ENCODE measurements around the gene SBNO1.
"Not testable (repeated sequence)": the region's sequence is repeated elsewhere in the genome, so short reads cannot be mapped to it uniquely, and the experiment has no call there.

The SBNO1 gene

DNA sequence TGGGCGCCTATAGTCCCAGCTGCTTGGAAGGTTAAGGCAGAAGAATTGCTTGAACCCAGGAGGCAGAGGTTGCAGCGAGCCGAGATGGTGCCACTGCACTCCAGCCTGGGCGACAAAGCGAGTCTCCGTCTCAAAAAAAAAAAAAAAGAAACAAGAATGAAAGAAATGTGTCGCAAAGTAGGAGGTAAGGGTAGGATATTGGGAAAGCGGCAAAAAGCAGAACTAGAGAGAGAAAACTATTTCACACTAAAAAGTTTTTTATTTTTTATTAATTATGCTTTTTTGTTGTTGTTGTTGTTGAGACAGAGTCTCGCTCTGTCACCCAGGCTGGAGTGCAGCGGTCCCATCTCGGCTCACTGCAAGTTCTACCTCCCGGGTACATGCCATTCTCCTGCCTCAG lies 17.7 kb downstream of the SBNO1 start:
- DNase-seq (ENCODE audit: low spot score), result no peak

DNA sequence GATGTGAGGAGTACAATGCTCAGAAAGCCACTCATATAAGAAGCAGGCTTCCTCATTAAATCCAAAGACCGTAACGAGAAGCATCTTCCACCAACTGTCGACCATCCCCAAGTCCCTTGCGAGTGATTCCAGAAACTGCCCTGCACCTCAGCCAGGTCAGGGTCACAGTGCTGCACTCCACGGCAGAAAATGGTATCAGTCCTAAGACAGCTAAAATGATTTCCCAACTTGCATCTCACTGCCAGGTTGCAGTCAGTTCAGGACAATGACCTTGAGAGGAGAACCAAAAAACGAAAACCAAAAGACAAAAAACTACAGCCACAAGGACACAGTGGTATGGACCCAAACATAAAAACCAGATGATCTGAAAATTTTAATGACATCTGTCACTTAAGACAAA lies 20.6 kb downstream of the SBNO1 start:
- DNase-seq (ENCODE audit: low spot score), result no peak

DNA sequence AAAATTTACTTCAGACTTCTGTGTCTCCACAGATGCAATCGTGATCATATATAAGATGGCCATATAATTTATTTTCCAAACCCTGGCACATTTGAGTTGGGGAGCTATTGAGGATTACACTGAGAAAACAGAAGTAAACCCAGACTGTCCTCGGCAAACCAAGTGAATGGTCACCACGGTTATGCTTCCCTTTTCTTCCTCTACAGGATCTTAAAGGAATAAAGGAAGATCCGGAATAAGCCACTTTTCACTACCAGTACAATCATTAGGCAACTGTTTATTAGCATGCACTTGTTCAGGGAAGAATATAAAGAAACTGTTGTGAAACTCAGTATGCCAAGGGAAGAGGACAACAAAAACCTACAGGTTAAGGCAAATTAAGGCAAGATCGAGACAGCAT lies 27.6 kb downstream of the SBNO1 start:
- DNase-seq (ENCODE audit: low spot score), result no peak

DNA sequence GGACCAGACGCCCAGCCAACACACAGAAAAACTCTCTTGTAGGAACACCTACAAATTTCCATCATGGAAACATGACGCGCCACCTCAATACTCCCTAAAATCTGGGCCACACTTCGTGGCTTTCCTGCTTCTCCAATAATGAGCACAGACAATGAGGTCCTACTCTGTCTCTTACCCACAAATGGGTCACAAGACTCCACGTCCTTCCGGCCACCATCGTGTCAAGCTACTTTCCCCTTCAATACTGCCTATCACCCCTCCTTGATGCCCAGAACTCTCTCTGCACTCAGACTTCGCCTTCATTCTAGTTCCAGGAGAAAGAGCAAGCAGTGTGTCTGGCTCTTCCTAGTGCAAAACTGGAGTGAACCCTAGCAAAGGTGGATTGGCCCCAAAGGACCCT lies 28.1 kb downstream of the SBNO1 start:
- no peak for DNase-seq (ENCODE audit: low spot score)

DNA sequence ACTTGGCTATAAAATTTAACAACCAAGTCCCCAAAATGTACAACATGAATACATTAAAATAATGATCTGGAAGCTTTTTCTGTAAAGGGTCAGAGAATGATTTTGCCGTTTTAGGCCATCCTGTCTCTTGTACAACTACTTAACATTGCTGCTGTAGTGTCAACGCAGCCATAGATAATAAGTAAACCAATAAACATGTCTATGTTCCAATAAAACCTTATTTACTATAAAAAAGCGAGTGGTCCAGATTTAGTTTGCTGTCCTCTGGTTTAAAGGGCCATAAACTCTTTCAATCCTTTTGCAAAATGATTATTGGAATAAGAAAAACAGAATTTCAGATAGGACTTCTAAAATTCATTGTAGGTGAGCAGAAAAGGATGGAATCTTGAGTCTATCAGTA lies 29.2 kb downstream of the SBNO1 start:
- no peak for DNase-seq (ENCODE audit: low spot score)

DNA sequence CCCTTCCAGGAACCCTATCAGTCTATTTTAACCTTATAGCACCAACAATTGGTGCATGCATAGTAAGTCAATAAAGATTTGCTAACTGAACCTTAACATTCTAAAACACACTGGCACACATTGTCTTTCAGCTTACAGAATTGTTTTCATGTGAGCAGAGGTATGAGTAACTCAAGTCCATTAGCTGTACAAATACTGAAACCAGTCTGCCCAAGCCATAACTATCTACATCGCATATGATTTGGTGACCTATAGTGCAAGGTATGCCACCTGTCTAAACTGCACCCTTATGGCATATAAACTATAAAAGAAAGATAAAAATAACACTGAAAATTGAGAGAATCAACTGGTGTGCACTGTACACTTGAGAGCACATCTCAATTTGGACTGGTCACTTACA lies 34.8 kb downstream of the SBNO1 start:
- DNase-seq (ENCODE audit: low spot score), result no peak

DNA sequence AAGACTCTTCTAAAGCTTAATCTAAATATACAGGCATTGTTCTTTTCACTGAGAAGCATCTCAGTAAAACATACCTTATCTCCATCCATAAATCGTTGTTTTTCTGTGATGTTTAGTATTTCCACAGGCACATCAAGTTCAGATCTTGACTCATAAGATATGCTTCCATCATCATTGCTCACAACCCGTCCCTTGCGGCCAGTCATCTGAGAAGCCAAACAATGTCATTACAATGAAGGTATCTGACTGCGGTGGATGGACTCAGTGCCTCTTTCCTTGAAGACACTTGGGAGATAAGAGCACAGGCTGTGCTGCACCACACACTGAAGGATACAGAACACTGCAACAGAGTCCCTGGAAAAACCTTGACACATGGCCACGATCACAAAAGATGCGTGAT lies 44.8 kb downstream of the SBNO1 start:
- DNase-seq (ENCODE audit: low spot score), result peak; percentile 12

DNA sequence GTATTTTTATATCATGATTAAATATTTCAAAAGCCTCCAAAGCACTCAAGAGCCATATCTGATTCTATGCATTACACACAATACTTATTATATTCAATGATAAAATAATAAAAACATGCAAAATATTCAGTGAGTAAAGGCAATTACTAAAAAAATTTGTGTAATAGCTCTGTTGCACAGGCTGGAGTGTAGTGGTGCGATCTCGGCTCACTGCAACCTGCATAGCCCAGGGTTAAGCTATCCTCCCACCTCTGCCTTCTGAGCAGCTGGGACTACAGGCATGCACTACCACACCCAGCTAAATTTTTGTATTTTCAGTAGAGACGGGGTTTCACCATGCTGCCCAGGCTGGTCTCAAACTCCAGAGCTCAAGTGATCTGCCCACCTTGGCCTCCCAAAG lies 45.4 kb downstream of the SBNO1 start:
- no peak for DNase-seq (ENCODE audit: low spot score)

DNA sequence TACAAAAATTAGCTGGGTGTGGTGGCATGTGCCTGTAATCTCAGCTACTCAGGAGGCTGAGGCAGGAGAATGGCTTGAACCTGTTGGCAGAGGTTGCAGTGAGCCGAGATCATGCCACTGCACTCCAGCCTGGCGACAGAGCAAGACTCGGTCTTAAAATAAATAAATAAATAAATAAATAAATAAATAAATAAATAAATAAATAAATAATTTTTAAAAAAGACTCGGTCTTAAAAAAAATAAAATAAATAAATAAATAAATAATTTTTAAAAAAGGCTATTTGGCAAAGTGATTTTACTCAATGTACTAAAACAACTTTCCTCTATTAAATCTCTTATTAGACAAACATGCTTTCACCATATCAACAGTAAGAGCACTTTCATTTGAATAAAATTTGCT lies 51.6 kb downstream of the SBNO1 start:
- DNase-seq (ENCODE audit: low spot score), result not testable (repeated sequence)

DNA sequence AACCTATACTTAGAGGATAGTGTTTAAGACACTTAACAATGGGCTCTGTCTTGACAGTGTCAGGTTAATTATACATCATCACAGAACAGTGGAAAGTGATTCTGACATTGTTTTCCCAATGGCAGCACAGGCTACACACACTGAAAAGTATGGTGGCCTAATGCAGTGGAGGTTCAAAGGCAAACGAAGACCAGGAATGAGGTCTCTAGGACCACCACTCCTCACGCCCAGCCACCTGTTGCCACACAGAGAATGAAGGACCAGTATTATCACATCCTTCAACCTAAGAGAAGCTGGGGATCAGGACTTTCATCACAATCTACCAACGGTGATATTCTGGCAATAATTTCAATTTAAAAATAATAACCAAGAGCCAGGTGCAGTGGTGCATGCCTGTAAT lies 58.4 kb downstream of the SBNO1 start:
- no peak for DNase-seq (ENCODE audit: low spot score)

DNA sequence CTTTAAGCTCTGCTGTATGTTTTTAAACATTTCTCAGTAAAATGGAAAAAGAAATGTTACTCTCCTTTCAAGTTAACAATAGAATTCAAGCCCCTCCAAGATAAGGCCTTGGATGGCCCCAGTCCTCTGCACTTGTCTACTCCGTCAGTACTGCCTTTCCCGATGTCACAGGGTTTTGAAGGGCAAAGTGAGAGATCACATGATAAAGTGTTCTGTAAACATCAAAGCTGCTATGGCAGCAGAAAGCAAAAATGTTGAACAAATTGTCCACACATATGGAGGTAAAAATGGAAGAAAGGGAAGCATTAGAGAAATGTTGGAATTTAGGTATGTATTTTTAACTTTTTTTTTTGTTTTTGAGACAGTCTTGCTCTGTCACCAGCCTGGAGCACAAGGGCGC lies 59.5 kb downstream of the SBNO1 start:
- no peak for DNase-seq (ENCODE audit: low spot score)

- no peak for DNase-seq (ENCODE audit: low spot score)
Observed at GRCh38 chr12:123293178-123293760, 71.4 kb downstream of the SBNO1 start.

GRCh38 chr12:123289911-123290310 lies 74.7 kb downstream of the SBNO1 start:
- no peak for DNase-seq (ENCODE audit: low spot score)

DNA sequence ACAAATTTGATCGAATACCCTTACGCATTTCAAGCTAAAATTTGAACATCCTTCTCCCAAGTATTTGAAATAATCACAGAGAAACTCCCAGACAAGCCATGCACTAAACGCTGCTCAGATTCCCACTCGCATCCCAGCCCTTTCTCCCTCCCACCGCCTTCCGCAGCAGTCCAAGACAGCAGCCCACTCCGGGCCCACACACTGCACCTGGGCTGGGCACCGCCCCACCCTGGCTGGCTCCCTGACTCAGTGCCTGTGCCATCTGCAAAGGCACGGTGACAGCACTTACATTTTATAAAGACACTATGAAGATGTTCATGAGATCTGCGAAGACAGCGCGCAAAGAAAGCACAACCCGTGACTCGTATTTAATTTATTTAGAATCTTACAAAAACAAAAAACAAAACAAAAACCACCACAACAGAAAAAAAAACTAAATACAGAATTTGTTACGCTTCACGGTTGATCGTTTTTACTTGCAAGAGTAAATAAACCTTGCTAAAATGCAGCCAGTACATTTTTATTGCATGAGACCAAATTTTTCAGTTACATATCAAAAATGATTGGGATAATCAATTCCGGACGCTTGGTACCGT lies 75.8 kb downstream of the SBNO1 start:
- DNase-seq (ENCODE audit: low spot score), result no peak

DNA sequence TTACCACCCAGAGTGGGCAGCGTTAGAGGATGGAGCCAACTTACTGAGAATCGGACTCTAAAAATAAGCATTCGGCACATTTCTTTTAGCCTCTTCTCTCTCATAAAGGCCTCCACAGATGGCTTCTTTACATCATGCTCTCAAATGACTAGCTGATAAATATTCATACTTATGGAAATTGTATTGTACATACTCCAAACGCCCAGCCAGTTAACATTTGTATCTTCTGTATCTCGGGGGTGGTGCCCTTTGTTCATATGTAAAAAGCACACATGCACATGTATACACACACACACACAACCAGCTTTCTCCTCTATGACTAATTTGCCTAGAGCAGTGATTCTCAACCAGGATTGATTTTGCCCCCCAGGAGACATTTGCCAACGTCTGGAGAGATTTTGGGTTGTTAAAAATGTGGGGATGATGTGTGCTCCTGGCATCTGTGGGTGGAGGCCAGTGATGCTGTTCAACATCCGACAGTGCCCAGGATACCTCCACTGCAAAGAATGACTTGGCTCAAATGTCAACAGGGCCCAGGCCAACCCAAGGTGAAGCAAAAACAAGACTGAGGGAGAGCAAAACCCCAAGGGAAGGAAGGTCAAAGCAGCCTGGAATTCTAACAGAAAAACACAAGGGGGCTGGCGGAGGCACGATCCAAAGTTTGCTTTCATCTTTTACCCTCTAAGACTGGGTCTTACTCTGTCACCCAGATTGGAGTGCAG lies 77.8 kb downstream of the SBNO1 start:
- DNase-seq (ENCODE audit: low spot score), result no peak

GRCh38 chr12:123284669-123285068 lies 80.0 kb downstream of the SBNO1 start:
- DNase-seq (ENCODE audit: low spot score), result no peak

DNA sequence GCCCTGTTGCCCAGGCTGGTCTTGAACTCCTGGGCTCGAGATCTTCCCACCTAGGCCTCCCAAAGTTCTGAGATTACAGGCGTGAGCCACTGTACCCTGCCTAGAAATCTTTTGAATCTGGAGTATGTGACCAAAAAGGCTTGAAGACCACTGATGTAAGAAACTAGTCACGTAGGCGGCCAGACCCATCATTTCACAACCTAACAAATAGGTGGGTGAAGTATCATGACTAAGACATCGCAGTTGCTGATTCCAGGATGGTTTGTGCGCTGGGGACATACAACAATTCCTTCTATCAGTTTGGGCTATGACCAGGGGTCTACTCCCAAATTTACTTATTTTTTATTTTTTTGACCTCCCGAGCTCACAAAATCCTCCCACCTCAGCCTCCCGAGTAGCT lies 81.2 kb downstream of the SBNO1 start:
- DNase-seq (ENCODE audit: low spot score), result no peak

DNA sequence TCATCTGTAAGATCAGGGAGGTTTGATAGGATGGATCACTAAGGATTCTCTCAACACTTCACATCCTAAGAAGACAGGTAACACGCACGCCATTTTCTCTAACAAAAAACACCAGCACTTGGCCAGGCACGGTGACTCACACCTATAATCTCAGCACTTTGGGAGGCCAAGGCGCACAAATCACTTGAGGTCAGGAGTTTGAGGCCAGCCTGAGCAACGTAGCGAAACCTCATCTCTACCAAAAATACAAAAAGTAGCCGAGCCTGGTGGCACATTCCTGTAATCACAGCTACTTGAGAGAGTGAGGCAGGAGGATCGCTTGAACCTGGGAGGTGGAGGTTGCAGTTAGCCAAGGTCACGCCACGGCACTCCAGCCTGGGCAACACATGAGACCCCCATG lies 82.5 kb downstream of the SBNO1 start:
- no peak for DNase-seq (ENCODE audit: low spot score)

- DNase-seq (ENCODE audit: low spot score), result no peak
Observed at GRCh38 chr12:123280971-123281370, 83.7 kb downstream of the SBNO1 start.

- peak; percentile 13 for DNase-seq (ENCODE audit: low spot score)
Observed at GRCh38 chr12:123278101-123278627, 86.5 kb downstream of the SBNO1 start.

DNA sequence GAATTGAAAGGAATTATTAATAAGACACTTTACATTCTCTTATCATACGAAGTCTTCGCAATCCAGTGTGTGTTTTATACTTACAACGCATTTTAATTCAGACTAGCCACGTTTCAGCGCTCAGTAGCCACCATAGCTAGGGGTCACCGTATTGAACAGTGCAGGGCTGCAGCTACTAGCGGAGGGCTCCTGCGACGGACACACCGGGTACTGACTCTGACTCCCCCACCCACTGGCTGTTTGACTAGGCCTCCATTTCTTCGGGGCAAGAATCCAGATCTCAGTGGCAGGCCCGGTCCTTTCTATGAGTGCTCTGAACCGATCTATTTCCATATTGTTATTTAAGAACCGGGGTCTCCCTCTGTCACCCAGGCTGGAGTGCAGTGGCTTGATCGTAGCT lies 91.5 kb downstream of the SBNO1 start:
- DNase-seq (ENCODE audit: low spot score), result no peak

DNA sequence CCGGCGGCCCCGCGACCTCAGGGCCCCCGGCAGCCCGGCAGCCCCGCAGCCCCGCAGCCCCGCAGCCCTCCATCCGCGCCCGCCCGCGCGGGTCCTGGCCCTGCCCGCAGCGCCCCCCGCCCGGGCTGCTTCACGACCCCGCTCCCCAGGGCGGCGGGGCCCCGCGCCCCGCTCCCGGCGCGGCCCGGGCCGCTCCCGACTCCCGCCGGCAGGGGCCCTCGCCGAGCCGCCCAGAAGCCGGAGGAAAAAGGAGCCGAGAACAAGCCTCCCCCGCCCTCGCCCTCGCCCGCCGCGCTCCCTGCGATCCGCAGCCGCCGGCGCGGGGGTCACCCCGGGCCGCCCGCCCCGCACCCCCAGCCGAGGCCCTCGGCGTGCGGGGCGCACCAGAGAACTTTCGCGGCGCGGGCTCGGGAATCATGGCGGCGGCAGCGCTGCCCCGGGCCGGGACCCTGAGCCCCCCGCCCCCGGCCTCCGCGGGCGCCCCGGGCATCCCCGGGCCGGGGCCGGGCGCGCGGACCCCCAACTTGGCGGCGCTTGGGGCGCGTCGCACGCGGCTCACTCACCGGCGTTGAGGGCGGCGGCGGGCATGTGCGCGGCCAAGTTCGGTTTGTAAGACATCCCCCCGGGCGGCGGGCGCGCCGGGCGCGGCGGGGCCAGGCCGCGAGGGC lies 93.5 kb downstream of the SBNO1 start:
- DNase-seq (ENCODE audit: low spot score), result peak; percentile 64
